Measurements from ENCODE around the gene TEAD4. TPM values are rescaled to one million over a fixed set of nuclear protein-coding genes. Genes with fewer than 3 reads are reported as not detected.

The TEAD4 gene
- total RNA-seq: 10 to 100 TPM; 14.8 to 34.3 (median 23.4) TPM

- peak within 1 kb of the TSS; percentile 45 for H3K4me3 ChIP-seq (ENCODE audit: low read depth, poor library complexity, severe bottlenecking)
- 1 to 3% methylated on average over 6 to 18 of the region's 50 CpGs for WGBS, 2 donors
- intact Hi-C loops (cut with DNase I; ENCODE audit: low total_unique reads): no loop called here
- no peak for TF ChIP-seq POLR2A (IDR thresholded peaks at IDR 0.05)
- no peak for TF ChIP-seq CTCF (IDR thresholded peaks at IDR 0.05)
- peak in 1 of 2 donors; percentile 89 for DNase-seq (ENCODE audit: low spot score in 2 of 2)
Measured at GRCh38 chr12:2959192-2959504, at the start of gene TEAD4. Gene TEAD4, plus strand, starts transcription at chr12:2959397.

- no peak overlapping the region for H3K4me3 ChIP-seq (ENCODE audit: low read depth, poor library complexity, severe bottlenecking)
- no peak for TF ChIP-seq CTCF (IDR thresholded peaks at IDR 0.05)
- TF ChIP-seq POLR2A (IDR thresholded peaks at IDR 0.05): no peak
- intact Hi-C loops (cut with DNase I; ENCODE audit: low total_unique reads): no loop called here
- 89 to 98% methylated on average over 3 of the region's 3 CpGs for WGBS, 2 donors
- peak in 1 of 2 donors; percentile 17 for DNase-seq (ENCODE audit: low spot score in 2 of 2)
Measured at GRCh38 chr12:2912216-2912575, 47.0 kb upstream of the TEAD4 start.

GRCh38 chr12:2919249-2919648 lies 39.9 kb upstream of the TEAD4 start:
- H3K4me3 ChIP-seq (ENCODE audit: low read depth, poor library complexity, severe bottlenecking): no peak overlapping the region
- WGBS, 2 donors: 79 to 85% methylated on average over 2 of the region's 2 CpGs
- DNase-seq (ENCODE audit: low spot score in 2 of 2): no peak
- intact Hi-C loops (cut with DNase I; ENCODE audit: low total_unique reads): no loop called here
- no peak for TF ChIP-seq POLR2A (IDR thresholded peaks at IDR 0.05)
- TF ChIP-seq CTCF (IDR thresholded peaks at IDR 0.05): no peak

- intact Hi-C loops (cut with DNase I; ENCODE audit: low total_unique reads): no loop called here
- 92 to 100% methylated on average over 2 of the region's 2 CpGs for WGBS, 2 donors
Measured at GRCh38 chr12:2922329-2922728, 36.9 kb upstream of the TEAD4 start.

GRCh38 chr12:2923057-2923456 lies 36.1 kb upstream of the TEAD4 start:
- intact Hi-C loops (cut with DNase I; ENCODE audit: low total_unique reads): no loop called here
- WGBS, 2 donors: 98% methylated on average over 9 of the region's 9 CpGs
- no peak overlapping the region for H3K4me3 ChIP-seq (ENCODE audit: low read depth, poor library complexity, severe bottlenecking)
- no peak for TF ChIP-seq POLR2A (IDR thresholded peaks at IDR 0.05)
- TF ChIP-seq CTCF (IDR thresholded peaks at IDR 0.05): no peak
- peak in 1 of 2 donors; percentile 61 for DNase-seq (ENCODE audit: low spot score in 2 of 2)

More at GRCh38 chr12:2922329-2922728, 36.9 kb upstream of the TEAD4 start:
- H3K4me3 ChIP-seq (ENCODE audit: low read depth, poor library complexity, severe bottlenecking): no peak overlapping the region
- TF ChIP-seq POLR2A (IDR thresholded peaks at IDR 0.05) (no peak), CTCF (IDR thresholded peaks at IDR 0.05) (no peak)
- DNase-seq (ENCODE audit: low spot score in 2 of 2): no peak

- no peak overlapping the region for H3K4me3 ChIP-seq (ENCODE audit: low read depth, poor library complexity, severe bottlenecking)
- intact Hi-C loops (cut with DNase I; ENCODE audit: low total_unique reads): no loop called here
- DNase-seq (ENCODE audit: low spot score in 2 of 2): no peak
- 79 to 90% methylated on average over 3 of the region's 3 CpGs for WGBS, 2 donors
- no peak for TF ChIP-seq POLR2A (IDR thresholded peaks at IDR 0.05)
- TF ChIP-seq CTCF (IDR thresholded peaks at IDR 0.05): no peak
Measured at GRCh38 chr12:2924019-2924418, 35.2 kb upstream of the TEAD4 start.
